ENCODE results near the gene GALNT14.

Gene GALNT14

DNA sequence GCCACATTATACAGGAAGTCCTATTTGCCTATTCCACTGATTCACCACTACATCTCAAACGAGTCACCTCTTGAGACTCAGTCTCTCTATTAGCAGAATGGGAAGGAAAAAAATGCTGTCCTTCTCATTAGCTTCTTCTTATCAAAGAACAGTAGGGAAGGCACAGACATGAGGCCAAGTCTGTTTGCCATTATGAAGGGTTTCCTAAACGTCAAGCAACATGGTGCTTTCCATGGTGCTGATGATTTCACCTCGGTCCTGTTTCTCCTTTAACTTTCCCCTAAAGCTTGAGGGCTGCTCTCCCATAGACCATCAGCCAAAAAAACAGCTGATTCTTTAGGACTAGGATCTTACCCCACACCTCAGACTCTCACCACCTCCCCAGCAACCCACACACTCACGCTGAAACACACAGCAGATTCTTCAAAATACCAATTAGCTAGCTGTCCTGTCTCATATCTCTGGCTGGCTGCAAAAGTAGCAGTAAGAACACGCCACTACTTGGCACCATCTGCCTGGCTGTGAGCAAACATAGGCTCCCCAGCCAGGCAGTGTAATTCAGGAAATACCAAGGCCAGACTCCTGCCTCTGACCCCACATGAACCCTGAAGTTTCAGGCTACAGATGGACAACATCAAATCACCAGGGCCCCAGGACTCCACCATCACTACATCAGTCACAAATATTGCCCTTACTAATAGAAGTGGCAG lies 30.5 kb downstream of the GALNT14 start:
- TF ChIP-seq, protein P1, sequence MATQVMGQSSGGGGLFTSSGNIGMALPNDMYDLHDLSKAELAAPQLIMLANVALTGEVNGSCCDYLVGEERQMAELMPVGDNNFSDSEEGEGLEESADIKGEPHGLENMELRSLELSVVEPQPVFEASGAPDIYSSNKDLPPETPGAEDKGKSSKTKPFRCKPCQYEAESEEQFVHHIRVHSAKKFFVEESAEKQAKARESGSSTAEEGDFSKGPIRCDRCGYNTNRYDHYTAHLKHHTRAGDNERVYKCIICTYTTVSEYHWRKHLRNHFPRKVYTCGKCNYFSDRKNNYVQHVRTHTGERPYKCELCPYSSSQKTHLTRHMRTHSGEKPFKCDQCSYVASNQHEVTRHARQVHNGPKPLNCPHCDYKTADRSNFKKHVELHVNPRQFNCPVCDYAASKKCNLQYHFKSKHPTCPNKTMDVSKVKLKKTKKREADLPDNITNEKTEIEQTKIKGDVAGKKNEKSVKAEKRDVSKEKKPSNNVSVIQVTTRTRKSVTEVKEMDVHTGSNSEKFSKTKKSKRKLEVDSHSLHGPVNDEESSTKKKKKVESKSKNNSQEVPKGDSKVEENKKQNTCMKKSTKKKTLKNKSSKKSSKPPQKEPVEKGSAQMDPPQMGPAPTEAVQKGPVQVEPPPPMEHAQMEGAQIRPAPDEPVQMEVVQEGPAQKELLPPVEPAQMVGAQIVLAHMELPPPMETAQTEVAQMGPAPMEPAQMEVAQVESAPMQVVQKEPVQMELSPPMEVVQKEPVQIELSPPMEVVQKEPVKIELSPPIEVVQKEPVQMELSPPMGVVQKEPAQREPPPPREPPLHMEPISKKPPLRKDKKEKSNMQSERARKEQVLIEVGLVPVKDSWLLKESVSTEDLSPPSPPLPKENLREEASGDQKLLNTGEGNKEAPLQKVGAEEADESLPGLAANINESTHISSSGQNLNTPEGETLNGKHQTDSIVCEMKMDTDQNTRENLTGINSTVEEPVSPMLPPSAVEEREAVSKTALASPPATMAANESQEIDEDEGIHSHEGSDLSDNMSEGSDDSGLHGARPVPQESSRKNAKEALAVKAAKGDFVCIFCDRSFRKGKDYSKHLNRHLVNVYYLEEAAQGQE (tag by site-specific recombination; IDR thresholded peaks at IDR 0.05): peak; percentile 89
- TF ChIP-seq ZNF266 (tag by site-specific recombination; IDR thresholded peaks at IDR 0.05; ENCODE audit: low read depth): no peak
- Histone ChIP-seq H3K9me3 (ENCODE audit: control insufficient read depth, insufficient read depth, low read depth, low read length) (no peaks in the 10 kb centered on the region), H3K27ac (ENCODE audit: extremely low read depth, low read depth, low read length) (no peak overlapping the region), H3K4me1 (ENCODE audit: control insufficient read depth, insufficient read depth, low read length) (no peaks in the 10 kb centered on the region), H3K36me3 (ENCODE audit: control insufficient read depth in 2 of 2, insufficient read depth in 1 of 2, low read length in 2 of 2) (no peaks in the 10 kb centered on the region), H3K4me3 (ENCODE audit: low read depth, low read length) (no peak overlapping the region)
- ChIA-PET POLR2A (no interaction called here), CTCF (no interaction called here)

DNA sequence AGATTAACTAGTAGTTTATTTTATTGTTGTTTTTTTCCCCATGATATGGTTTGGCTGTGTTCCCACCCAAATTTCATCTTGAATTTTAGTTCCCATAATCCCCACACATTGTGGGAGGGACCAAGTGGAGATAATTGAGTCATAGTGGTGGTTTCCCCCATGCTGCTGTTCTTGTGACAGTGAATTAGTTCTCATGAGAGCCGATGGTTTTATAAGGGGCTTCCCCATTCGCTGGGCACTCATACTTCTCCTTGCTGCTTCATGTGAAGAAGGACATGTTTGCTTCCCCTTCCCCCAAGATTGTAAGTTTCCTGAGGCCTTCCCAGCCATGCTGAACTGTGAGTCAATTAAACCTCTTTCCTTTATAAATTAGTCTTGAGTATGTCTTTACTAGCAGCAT lies 36.5 kb downstream of the GALNT14 start:
- POLR2A ChIA-PET: no interaction called here
- H3K36me3 ChIP-seq (ENCODE audit: control insufficient read depth in 2 of 2, insufficient read depth in 1 of 2, low read length in 2 of 2): no peaks in the 10 kb centered on the region

DNA sequence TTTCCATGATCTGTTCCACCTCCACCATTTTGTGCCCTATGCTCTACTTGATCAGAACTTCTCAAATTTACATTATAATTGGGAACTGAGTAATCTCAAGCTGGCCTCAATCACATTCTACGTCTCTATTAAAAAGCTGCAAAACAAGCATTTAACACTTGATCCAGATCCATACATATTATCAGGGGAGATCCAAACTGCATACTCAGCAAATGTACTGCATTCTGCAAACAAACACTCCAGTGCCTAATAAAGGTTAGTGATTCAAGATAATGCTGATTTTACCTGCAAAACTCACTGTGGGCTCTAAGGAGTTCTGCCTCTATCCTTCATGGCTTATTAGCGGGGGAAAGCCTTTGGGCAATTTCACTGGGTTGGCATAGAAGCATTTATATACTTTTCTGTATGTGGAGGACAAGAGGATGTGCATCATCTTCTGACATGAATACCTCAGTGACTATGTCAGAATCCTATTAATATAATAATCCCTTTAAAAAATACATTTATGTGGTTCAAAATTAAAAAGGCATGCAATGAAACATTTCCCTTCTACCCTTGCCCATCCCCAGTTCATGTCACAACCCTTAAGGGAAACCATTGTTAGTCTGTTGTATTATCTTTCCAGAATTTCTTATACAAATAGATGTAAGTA lies 40.2 kb downstream of the GALNT14 start:
- Histone ChIP-seq H3K27ac (ENCODE audit: extremely low read depth, low read depth, low read length) (no peak overlapping the region), H3K4me3 (ENCODE audit: low read depth, low read length) (no peak overlapping the region), H3K36me3 (ENCODE audit: control insufficient read depth in 2 of 2, insufficient read depth in 1 of 2, low read length in 2 of 2) (no peaks in the 10 kb centered on the region), H3K4me1 (ENCODE audit: control insufficient read depth, insufficient read depth, low read length) (no peaks in the 10 kb centered on the region), H3K9me3 (ENCODE audit: control insufficient read depth, insufficient read depth, low read depth, low read length) (no peaks in the 10 kb centered on the region)
- ChIA-PET CTCF (interaction anchor here (0.8 kb wide), 1 partner anchor 40 kb away, joined by 4 read pairs; the partner anchor contains the start of gene GALNT14), POLR2A (no interaction called here)
- TF ChIP-seq ZNF707 (tag by site-specific recombination; IDR thresholded peaks at IDR 0.05) (no peak), ZNF473 (tag by site-specific recombination; IDR thresholded peaks at IDR 0.05) (no peak), ZNF792 (tag by site-specific recombination; IDR thresholded peaks at IDR 0.05) (no peak), ZNF558 (tag by site-specific recombination; IDR thresholded peaks at IDR 0.05) (no peak), ZNF660 (tag by site-specific recombination; IDR thresholded peaks at IDR 0.05) (no peak), GLI4 (tag by site-specific recombination; IDR thresholded peaks at IDR 0.05) (no peak), ZNF24 (tag by site-specific recombination; IDR thresholded peaks at IDR 0.05) (no peak), ZNF214 (tag by site-specific recombination; IDR thresholded peaks at IDR 0.05; ENCODE audit: borderline replicate concordance) (no peak), GLIS2 (tag by site-specific recombination; IDR thresholded peaks at IDR 0.05) (no peak), BCL11A (tag by site-specific recombination; IDR thresholded peaks at IDR 0.05; ENCODE audit: low read depth) (no peak), ZBTB20 (tag by site-specific recombination; IDR thresholded peaks at IDR 0.05) (no peak)

More for the DNA sequence above, 36.5 kb downstream of the GALNT14 start:
- CTCF ChIA-PET: interaction anchor here (0.6 kb wide), 1 partner anchor 334 kb away, joined by 6 read pairs; no protein-coding TSS in a partner anchor
- H3K4me3 ChIP-seq (ENCODE audit: low read depth, low read length): no peak overlapping the region
- TF ChIP-seq ZNF626 (tag by site-specific recombination; IDR thresholded peaks at IDR 0.05) (no peak), SCRT1 (tag by site-specific recombination; IDR thresholded peaks at IDR 0.05; ENCODE audit: borderline replicate concordance) (no peak), PRDM1 (tag by site-specific recombination; IDR thresholded peaks at IDR 0.05) (no peak), ZNF548 (tag by site-specific recombination; IDR thresholded peaks at IDR 0.05) (no peak), HOXA7 (CRISPR knock-in tag; IDR thresholded peaks at IDR 0.05; ENCODE audit: borderline replicate concordance) (no peak), YY2 (tag by site-specific recombination; IDR thresholded peaks at IDR 0.05) (no peak), SETDB1 (IDR thresholded peaks at IDR 0.05; ENCODE audit: insufficient read length, low read length) (no peak), ZNF211 (tag by site-specific recombination; IDR thresholded peaks at IDR 0.05; ENCODE audit: low read depth) (no peak), ZNF202 (tag by site-specific recombination; IDR thresholded peaks at IDR 0.05; ENCODE audit: borderline replicate concordance) (no peak), ZNF660 (tag by site-specific recombination; IDR thresholded peaks at IDR 0.05) (no peak), ZNF530 (tag by site-specific recombination; IDR thresholded peaks at IDR 0.05; ENCODE audit: low read depth) (no peak), ZNF501 (tag by site-specific recombination; IDR thresholded peaks at IDR 0.05) (no peak), GLIS2 (tag by site-specific recombination; IDR thresholded peaks at IDR 0.05) (no peak), MYNN (tag by site-specific recombination; IDR thresholded peaks at IDR 0.05; ENCODE audit: borderline replicate concordance) (no peak), ZNF292 (tag by site-specific recombination; IDR thresholded peaks at IDR 0.05; ENCODE audit: borderline replicate concordance, low read depth) (no peak)
- TF ChIP-seq, protein P2, sequence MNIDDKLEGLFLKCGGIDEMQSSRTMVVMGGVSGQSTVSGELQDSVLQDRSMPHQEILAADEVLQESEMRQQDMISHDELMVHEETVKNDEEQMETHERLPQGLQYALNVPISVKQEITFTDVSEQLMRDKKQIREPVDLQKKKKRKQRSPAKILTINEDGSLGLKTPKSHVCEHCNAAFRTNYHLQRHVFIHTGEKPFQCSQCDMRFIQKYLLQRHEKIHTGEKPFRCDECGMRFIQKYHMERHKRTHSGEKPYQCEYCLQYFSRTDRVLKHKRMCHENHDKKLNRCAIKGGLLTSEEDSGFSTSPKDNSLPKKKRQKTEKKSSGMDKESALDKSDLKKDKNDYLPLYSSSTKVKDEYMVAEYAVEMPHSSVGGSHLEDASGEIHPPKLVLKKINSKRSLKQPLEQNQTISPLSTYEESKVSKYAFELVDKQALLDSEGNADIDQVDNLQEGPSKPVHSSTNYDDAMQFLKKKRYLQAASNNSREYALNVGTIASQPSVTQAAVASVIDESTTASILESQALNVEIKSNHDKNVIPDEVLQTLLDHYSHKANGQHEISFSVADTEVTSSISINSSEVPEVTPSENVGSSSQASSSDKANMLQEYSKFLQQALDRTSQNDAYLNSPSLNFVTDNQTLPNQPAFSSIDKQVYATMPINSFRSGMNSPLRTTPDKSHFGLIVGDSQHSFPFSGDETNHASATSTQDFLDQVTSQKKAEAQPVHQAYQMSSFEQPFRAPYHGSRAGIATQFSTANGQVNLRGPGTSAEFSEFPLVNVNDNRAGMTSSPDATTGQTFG (tag by site-specific recombination; IDR thresholded peaks at IDR 0.05; ENCODE audit: borderline replicate concordance): no peak
- TF ChIP-seq, protein P3, sequence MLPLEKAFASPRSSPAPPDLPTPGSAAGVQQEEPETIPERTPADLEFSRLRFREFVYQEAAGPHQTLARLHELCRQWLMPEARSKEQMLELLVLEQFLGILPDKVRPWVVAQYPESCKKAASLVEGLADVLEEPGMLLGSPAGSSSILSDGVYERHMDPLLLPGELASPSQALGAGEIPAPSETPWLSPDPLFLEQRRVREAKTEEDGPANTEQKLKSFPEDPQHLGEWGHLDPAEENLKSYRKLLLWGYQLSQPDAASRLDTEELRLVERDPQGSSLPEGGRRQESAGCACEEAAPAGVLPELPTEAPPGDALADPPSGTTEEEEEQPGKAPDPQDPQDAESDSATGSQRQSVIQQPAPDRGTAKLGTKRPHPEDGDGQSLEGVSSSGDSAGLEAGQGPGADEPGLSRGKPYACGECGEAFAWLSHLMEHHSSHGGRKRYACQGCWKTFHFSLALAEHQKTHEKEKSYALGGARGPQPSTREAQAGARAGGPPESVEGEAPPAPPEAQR (tag by site-specific recombination; IDR thresholded peaks at IDR 0.05): no peak
- H3K9me3 ChIP-seq (ENCODE audit: control insufficient read depth, insufficient read depth, low read depth, low read length): no peaks in the 10 kb centered on the region
- no peaks in the 10 kb centered on the region for H3K4me1 ChIP-seq (ENCODE audit: control insufficient read depth, insufficient read depth, low read length)
- H3K27ac ChIP-seq (ENCODE audit: extremely low read depth, low read depth, low read length): no peak overlapping the region
